ENCODE results near the gene EHBP1. TPM values are rescaled to one million over a fixed set of nuclear protein-coding genes. Genes with fewer than 3 reads are reported as not detected.

The EHBP1 gene
- total RNA-seq (2014; rRNA removed; shearing (Covaris generic)) (47.0 and 47.9 TPM in 2 replicates), polyA plus RNA-seq (2016; fragmentation: Nextera tagmentation; extraction: Ambion mirVana) (19.1 and 27.2 TPM in 2 replicates)
- long read RNA-seq, partial matches to known transcripts: 3 of 8 reads
- long read RNA-seq, other reads (novel, unspliced or antisense): 4 of 8 reads

DNA sequence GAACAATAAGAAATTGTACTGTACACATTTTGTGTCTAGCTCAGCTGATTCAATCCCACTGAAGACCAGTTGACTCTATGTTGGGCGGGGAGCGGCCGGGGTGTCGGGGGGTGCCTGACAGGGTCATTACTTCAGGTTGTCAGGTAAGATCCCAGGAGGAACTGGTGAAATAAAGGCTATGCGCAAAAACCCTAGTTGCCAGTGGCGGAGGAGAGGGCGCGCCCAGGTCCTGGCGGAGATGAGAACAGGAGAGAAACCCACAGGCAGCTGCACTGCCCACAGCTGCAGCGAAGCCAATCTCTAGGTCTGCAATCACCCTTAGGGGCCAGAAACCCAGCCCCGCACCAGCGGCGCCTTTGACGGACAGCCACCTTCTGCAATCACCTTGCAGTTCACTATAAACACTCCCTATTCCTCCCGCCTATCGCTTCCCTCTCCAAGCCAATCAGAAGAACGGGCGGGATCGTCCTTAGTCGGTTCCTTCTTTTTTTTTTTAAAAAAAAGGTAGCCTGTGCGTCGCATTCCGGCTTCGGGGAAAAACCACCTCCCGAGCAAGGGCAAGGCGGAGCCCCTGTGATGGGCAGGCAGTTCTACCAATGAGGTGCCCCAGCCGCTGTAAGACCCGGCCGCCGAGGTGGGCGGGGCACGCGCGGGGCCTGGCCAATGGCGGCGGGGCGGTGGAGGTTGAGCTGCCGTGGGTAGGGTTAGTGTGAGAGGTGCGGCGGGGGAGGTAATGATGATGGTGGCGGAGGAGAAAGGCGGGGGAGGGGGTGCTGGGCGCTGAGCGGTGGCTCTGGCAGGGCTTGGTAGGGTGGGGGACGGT, at the start of gene EHBP1:
Gene EHBP1 (plus strand): TSS at position 707 of the 823 bp plus-strand sequence. CDS start 1,479 bp downstream, outside the sequence.
- H3K27me3 ChIP-seq (ENCODE audit: insufficient read depth): no peaks in the 10 kb centered on the region
- no peaks in the 10 kb centered on the region for H3K36me3 ChIP-seq (ENCODE audit: insufficient read depth)
- DNase-seq (ENCODE audit: low spot score) (peak; percentile 100), ATAC-seq (peak; percentile 93)
- peak within 1 kb of the TSS; percentile 92 for H3K27ac ChIP-seq (ENCODE audit: low read depth)
- Mint-ChIP-seq H3K4me3 (peak within 1 kb of the TSS; percentile 80), H3K27me3 (ENCODE audit: insufficient read depth, low read depth, poor library complexity) (peaks cover 6% of the 10 kb centered on the region), H3K4me1 (peaks cover 30% of the 10 kb centered on the region), H3K36me3 (ENCODE audit: low read depth) (peaks cover 9% of the 10 kb centered on the region), H3K27ac (peak within 1 kb of the TSS; percentile 94), H3K9me3 (no peaks in the 10 kb centered on the region)
- TF ChIP-seq EZH2 (IDR thresholded peaks at IDR 0.05; ENCODE audit: low read depth, unreplicated experiment) (no peak), POLR2AphosphoS5 (IDR thresholded peaks at IDR 0.05; ENCODE audit: low read depth) (peak; percentile 79), CREB1 (CRISPR knock-in tag; IDR thresholded peaks at IDR 0.05; ENCODE audit: low read depth) (peak; percentile 82), STAT1 (IDR thresholded peaks at IDR 0.05; ENCODE audit: unreplicated experiment) (no peak)
- peaks cover 24% of the 10 kb centered on the region for H3K4me1 ChIP-seq (ENCODE audit: insufficient read depth)
- H4K20me1 ChIP-seq (replicated peaks; ENCODE audit: insufficient read depth): 0 out of 2 replicates have a peak, but pooled peaks cover 6% of the 10 kb centered on the region
- H3K4me3 ChIP-seq: peak within 1 kb of the TSS; percentile 91
- H3K9me2 ChIP-seq (ENCODE audit: insufficient read depth): no peaks in the 10 kb centered on the region
- H3K79me2 ChIP-seq (replicated peaks; ENCODE audit: insufficient read depth): peaks cover 37% of the 10 kb centered on the region
- H3K4me2 ChIP-seq: peak within 1 kb of the TSS; percentile 89
- H3F3A ChIP-seq (replicated peaks; ENCODE audit: low read depth): 0 out of 2 replicates have a peak, but pooled peaks cover 3% of the 10 kb centered on the region
- peak within 1 kb of the TSS; percentile 95 for H2AFZ ChIP-seq

DNA sequence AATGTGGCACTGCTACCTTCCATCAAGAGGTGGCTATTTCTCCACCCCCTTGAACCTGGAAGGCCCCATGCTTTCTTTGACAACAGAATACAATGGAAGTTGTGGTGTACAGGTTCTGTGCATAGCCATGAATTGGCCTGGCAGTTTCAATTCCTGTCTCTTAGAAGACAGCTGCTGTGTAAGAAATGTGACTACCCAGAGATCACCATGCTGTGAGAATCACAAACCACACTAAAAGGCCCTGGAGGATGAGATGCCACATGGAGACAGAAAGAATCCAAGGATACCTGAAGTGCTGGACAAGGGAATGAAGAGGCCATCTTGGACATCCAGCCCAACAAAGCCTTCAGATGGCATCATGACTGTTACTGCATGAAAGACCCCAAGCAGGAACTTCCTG, 47.7 kb upstream of the EHBP1 start:
- H3K9me2 ChIP-seq (ENCODE audit: insufficient read depth): peaks cover 3% of the 10 kb centered on the region; the same call in 1 of the 2 replicates
- no peak overlapping the region for H3K4me3 Mint-ChIP-seq
- no peaks in the 10 kb centered on the region for H3K36me3 ChIP-seq (ENCODE audit: insufficient read depth)
- no peak overlapping the region for H3K4me2 ChIP-seq
- H3K4me3 ChIP-seq: no peak overlapping the region
- peaks cover 5% of the 10 kb centered on the region; the same call in 1 of the 2 replicates for H3K4me1 ChIP-seq (ENCODE audit: insufficient read depth)
- H3K27ac ChIP-seq (ENCODE audit: low read depth): no peak overlapping the region
- ATAC-seq: no peak
- H3K27me3 Mint-ChIP-seq (ENCODE audit: insufficient read depth, low read depth, poor library complexity): no peaks in the 10 kb centered on the region
- no peak for DNase-seq (ENCODE audit: low spot score)
- no peaks in the 10 kb centered on the region for H3K27me3 ChIP-seq (ENCODE audit: insufficient read depth)
- H3K36me3 Mint-ChIP-seq (ENCODE audit: low read depth): no peaks in the 10 kb centered on the region
- H3K79me2 ChIP-seq (replicated peaks; ENCODE audit: insufficient read depth): no peaks in the 10 kb centered on the region
- peaks cover 14% of the 10 kb centered on the region for H3K4me1 Mint-ChIP-seq
- no peak overlapping the region for H3K27ac Mint-ChIP-seq
- H3K9me3 Mint-ChIP-seq: no peaks in the 10 kb centered on the region
- H3F3A ChIP-seq (replicated peaks; ENCODE audit: low read depth): no peaks in the 10 kb centered on the region
- TF ChIP-seq JUNB (IDR thresholded peaks at IDR 0.05; ENCODE audit: unreplicated experiment): no peak
- TF ChIP-seq, protein P1, sequence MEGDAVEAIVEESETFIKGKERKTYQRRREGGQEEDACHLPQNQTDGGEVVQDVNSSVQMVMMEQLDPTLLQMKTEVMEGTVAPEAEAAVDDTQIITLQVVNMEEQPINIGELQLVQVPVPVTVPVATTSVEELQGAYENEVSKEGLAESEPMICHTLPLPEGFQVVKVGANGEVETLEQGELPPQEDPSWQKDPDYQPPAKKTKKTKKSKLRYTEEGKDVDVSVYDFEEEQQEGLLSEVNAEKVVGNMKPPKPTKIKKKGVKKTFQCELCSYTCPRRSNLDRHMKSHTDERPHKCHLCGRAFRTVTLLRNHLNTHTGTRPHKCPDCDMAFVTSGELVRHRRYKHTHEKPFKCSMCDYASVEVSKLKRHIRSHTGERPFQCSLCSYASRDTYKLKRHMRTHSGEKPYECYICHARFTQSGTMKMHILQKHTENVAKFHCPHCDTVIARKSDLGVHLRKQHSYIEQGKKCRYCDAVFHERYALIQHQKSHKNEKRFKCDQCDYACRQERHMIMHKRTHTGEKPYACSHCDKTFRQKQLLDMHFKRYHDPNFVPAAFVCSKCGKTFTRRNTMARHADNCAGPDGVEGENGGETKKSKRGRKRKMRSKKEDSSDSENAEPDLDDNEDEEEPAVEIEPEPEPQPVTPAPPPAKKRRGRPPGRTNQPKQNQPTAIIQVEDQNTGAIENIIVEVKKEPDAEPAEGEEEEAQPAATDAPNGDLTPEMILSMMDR (conservative IDR thresholded peaks at IDR 0.05; ENCODE audit: low read depth in 2 of 2): no peak
- TF ChIP-seq ZNF114 (CRISPR knock-in tag; IDR thresholded peaks at IDR 0.05): no peak
- no peak for TF ChIP-seq EZH2 (IDR thresholded peaks at IDR 0.05; ENCODE audit: low read depth, unreplicated experiment)
- TF ChIP-seq STAT1 (IDR thresholded peaks at IDR 0.05; ENCODE audit: unreplicated experiment): no peak
- no peak for TF ChIP-seq ZNF331 (CRISPR knock-in tag; IDR thresholded peaks at IDR 0.05; ENCODE audit: low read depth)
- TF ChIP-seq, protein P2, sequence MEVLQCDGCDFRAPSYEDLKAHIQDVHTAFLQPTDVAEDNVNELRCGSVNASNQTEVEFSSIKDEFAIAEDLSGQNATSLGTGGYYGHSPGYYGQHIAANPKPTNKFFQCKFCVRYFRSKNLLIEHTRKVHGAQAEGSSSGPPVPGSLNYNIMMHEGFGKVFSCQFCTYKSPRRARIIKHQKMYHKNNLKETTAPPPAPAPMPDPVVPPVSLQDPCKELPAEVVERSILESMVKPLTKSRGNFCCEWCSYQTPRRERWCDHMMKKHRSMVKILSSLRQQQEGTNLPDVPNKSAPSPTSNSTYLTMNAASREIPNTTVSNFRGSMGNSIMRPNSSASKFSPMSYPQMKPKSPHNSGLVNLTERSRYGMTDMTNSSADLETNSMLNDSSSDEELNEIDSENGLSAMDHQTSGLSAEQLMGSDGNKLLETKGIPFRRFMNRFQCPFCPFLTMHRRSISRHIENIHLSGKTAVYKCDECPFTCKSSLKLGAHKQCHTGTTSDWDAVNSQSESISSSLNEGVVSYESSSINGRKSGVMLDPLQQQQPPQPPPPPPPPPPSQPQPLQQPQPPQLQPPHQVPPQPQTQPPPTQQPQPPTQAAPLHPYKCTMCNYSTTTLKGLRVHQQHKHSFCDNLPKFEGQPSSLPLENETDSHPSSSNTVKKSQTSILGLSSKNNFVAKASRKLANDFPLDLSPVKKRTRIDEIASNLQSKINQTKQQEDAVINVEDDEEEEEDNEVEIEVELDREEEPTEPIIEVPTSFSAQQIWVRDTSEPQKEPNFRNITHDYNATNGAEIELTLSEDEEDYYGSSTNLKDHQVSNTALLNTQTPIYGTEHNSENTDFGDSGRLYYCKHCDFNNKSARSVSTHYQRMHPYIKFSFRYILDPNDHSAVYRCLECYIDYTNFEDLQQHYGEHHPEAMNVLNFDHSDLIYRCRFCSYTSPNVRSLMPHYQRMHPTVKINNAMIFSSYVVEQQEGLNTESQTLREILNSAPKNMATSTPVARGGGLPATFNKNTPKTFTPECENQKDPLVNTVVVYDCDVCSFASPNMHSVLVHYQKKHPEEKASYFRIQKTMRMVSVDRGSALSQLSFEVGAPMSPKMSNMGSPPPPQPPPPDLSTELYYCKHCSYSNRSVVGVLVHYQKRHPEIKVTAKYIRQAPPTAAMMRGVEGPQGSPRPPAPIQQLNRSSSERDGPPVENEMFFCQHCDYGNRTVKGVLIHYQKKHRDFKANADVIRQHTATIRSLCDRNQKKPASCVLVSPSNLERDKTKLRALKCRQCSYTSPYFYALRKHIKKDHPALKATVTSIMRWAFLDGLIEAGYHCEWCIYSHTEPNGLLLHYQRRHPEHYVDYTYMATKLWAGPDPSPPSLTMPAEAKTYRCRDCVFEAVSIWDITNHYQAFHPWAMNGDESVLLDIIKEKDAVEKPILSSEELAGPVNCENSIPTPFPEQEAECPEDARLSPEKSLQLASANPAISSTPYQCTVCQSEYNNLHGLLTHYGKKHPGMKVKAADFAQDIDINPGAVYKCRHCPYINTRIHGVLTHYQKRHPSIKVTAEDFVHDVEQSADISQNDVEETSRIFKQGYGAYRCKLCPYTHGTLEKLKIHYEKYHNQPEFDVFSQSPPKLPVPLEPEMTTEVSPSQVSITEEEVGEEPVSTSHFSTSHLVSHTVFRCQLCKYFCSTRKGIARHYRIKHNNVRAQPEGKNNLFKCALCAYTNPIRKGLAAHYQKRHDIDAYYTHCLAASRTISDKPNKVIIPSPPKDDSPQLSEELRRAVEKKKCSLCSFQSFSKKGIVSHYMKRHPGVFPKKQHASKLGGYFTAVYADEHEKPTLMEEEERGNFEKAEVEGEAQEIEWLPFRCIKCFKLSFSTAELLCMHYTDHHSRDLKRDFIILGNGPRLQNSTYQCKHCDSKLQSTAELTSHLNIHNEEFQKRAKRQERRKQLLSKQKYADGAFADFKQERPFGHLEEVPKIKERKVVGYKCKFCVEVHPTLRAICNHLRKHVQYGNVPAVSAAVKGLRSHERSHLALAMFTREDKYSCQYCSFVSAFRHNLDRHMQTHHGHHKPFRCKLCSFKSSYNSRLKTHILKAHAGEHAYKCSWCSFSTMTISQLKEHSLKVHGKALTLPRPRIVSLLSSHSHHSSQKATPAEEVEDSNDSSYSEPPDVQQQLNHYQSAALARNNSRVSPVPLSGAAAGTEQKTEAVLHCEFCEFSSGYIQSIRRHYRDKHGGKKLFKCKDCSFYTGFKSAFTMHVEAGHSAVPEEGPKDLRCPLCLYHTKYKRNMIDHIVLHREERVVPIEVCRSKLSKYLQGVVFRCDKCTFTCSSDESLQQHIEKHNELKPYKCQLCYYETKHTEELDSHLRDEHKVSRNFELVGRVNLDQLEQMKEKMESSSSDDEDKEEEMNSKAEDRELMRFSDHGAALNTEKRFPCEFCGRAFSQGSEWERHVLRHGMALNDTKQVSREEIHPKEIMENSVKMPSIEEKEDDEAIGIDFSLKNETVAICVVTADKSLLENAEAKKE (CRISPR knock-in tag; IDR thresholded peaks at IDR 0.05): no peak
- no peak for TF ChIP-seq EZH2phosphoT487 (IDR thresholded peaks at IDR 0.05; ENCODE audit: unreplicated experiment)
- TF ChIP-seq CREB1 (CRISPR knock-in tag; IDR thresholded peaks at IDR 0.05; ENCODE audit: low read depth): no peak
- no peaks in the 10 kb centered on the region for H4K20me1 ChIP-seq (replicated peaks; ENCODE audit: insufficient read depth)
- no peak overlapping the region for H2AFZ ChIP-seq

All from GM23338 (cell line).